ENCODE results near the gene SNAPC2. TPM values are rescaled to one million over a fixed set of nuclear protein-coding genes. Genes with fewer than 3 reads are reported as not detected.

The SNAPC2 gene
- total and polyA plus RNA-seq, 4 donors: 7.6 to 32.1 (median 21.1) TPM

DNA sequence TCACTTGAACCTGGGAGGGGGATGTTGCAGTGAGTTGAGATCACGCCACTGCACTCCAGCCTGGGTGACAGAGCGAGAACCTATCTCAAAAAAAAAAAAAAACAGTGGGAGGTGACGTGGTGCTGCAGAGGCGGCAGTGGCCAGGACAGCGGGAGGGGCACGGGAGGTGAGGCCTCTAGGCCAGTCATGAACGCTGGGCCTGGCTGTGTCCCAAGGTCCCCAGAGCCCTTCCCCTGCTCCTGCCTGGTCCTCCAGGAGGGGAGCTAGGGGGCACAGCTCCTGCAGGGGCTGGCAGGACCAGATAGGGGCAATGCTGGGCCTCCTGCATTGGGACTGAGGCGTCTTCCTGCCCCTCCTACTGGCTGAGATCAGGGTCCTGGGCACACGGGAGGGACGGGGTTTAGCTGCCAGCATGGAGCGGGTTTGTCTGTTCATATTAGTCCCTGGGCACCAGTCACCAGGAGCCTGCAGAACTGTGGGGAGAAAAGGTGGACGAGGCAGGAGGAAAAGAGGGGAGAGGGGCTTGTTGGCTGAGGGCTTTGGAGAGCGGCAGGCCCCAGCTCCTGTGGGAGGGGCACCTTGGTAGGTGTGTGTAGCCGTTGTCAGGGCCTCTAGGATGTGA, 11.9 kb upstream of the SNAPC2 start:
- no peak for DNase-seq
- Histone ChIP-seq H3K9me3 (ENCODE audit: control insufficient read depth in 4 of 4, insufficient read depth in 3 of 4, low read length in 3 of 4) (peaks cover 0 to 17% (median 0%) of the 10 kb centered on the region in 4 donors), H3K27ac (ENCODE audit: low read depth in 1 of 2, low read length in 1 of 2) (no peak overlapping the region), H3K4me1 (ENCODE audit: control insufficient read depth in 5 of 5, insufficient read depth in 5 of 5, low read length in 5 of 5) (peaks cover 0 to 22% (median 6%) of the 10 kb centered on the region in 5 donors), H3K27me3 (ENCODE audit: control insufficient read depth in 3 of 3, insufficient read depth in 3 of 3, low read length in 2 of 3) (no peaks in the 10 kb centered on the region), H3K36me3 (ENCODE audit: control insufficient read depth in 4 of 4, insufficient read depth in 4 of 4, low read length in 4 of 4) (peaks cover 9 to 54% (median 11%) of the 10 kb centered on the region in 4 donors), H3K4me3 (no peak overlapping the region), H3K9ac (ENCODE audit: insufficient read depth in 1 of 2, low read length in 2 of 2) (no peak overlapping the region)
- no peak for ATAC-seq (ENCODE audit: insufficient read depth, low FRiP score)
- 87% methylated on average over 13 to 14 of the region's 14 CpGs for WGBS, 2 donors
- TF ChIP-seq, protein P1, sequence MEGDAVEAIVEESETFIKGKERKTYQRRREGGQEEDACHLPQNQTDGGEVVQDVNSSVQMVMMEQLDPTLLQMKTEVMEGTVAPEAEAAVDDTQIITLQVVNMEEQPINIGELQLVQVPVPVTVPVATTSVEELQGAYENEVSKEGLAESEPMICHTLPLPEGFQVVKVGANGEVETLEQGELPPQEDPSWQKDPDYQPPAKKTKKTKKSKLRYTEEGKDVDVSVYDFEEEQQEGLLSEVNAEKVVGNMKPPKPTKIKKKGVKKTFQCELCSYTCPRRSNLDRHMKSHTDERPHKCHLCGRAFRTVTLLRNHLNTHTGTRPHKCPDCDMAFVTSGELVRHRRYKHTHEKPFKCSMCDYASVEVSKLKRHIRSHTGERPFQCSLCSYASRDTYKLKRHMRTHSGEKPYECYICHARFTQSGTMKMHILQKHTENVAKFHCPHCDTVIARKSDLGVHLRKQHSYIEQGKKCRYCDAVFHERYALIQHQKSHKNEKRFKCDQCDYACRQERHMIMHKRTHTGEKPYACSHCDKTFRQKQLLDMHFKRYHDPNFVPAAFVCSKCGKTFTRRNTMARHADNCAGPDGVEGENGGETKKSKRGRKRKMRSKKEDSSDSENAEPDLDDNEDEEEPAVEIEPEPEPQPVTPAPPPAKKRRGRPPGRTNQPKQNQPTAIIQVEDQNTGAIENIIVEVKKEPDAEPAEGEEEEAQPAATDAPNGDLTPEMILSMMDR (IDR thresholded peaks at IDR 0.05; ENCODE audit: control extremely low read depth, extremely low read depth): no peak

DNA sequence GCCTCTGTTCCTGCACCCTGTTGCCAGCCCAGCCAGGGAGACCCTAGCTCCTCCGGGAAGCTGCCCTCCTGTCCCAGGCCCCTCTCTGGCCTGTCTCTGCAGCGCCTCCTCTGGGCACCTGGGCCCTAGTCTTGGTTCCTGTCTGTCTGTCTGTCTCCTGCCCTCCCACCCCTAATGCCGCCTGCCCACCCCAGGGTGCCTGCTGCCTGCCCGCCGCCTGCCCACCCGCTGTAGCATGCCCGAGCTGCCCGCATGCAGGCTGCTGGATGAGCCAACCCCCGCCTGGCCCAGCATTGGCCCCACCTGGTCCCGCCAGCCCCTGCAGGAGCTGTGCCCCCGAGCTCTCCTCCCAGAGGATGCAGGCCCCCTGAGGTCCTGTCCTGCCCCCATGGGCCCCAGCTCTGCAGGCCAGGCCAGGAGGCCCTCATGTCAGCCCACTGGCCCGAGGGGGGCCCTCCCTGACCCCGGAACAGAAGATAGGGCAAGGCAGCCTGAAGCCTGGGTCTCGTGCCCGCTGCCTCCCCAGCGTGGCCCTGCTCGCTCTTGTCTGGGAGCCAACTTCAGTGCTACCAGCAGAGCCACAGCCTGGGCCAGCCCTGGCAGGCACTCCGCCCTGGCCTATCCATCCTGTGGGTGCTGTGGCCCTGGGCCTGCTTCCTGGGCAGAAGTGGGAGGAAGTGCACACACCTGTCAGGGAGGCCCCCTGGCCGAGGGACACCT, 11.2 kb upstream of the SNAPC2 start:
- Histone ChIP-seq H3K27ac (ENCODE audit: low read depth in 1 of 2, low read length in 1 of 2) (no peak overlapping the region), H3K4me1 (ENCODE audit: control insufficient read depth in 5 of 5, insufficient read depth in 5 of 5, low read length in 5 of 5) (peaks cover 0 to 22% (median 6%) of the 10 kb centered on the region in 5 donors), H3K4me3 (no peak overlapping the region), H3K9me3 (ENCODE audit: control insufficient read depth in 4 of 4, insufficient read depth in 3 of 4, low read length in 3 of 4) (peaks cover 0 to 18% (median 0%) of the 10 kb centered on the region in 4 donors), H3K9ac (ENCODE audit: insufficient read depth in 1 of 2, low read length in 2 of 2) (no peak overlapping the region), H3K27me3 (ENCODE audit: control insufficient read depth in 3 of 3, insufficient read depth in 3 of 3, low read length in 2 of 3) (no peaks in the 10 kb centered on the region), H3K36me3 (ENCODE audit: control insufficient read depth in 4 of 4, insufficient read depth in 4 of 4, low read length in 4 of 4) (peaks cover 9 to 55% (median 11%) of the 10 kb centered on the region in 4 donors)
- no peak for DNase-seq
- WGBS, 2 donors: 91 to 93% methylated on average over 19 of the region's 19 CpGs
- TF ChIP-seq, protein P1 (IDR thresholded peaks at IDR 0.05; ENCODE audit: control extremely low read depth, extremely low read depth): no peak
- ATAC-seq (ENCODE audit: insufficient read depth, low FRiP score): no peak

DNA sequence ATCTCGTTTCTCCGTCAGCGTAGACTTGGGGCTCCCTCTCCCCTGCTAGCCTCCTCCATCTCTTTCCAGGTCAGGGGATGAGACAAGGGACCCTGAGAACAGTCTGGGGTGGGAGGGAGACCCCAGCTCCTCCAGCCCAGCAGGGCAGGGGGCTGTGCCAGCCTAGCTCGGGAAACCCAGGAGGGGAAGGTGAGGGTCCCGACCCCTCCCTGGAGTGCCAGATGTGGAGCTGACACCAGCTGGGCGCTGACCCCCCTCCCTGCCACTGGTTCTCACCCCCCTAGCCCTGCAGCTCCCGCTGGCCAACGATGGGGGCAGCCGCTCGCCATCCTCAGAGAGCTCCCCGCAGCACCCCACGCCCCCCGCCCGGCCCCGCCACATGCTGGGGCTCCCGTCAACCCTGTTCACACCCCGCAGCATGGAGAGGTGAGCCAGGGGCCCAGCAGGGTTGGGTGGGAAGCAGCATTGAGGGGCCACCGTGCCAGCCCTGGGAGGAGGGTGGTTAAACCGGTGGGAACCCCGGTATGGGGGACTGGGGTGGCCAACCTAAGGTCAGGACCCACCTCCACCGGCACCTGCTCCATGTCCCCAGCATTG, 10.6 kb upstream of the SNAPC2 start:
- no peak for DNase-seq
- peaks cover 0 to 21% (median 6%) of the 10 kb centered on the region in 5 donors for H3K4me1 ChIP-seq (ENCODE audit: control insufficient read depth in 5 of 5, insufficient read depth in 5 of 5, low read length in 5 of 5)
- peaks cover 0 to 2% (median 1%) of the 10 kb centered on the region in 3 donors for H3K27me3 ChIP-seq (ENCODE audit: control insufficient read depth in 3 of 3, insufficient read depth in 3 of 3, low read length in 2 of 3)
- H3K36me3 ChIP-seq (ENCODE audit: control insufficient read depth in 4 of 4, insufficient read depth in 4 of 4, low read length in 4 of 4): peaks cover 9 to 55% (median 11%) of the 10 kb centered on the region in 4 donors
- H3K4me3 ChIP-seq: no peak overlapping the region
- H3K9ac ChIP-seq (ENCODE audit: insufficient read depth in 1 of 2, low read length in 2 of 2): no peak overlapping the region
- H3K27ac ChIP-seq (ENCODE audit: low read depth in 1 of 2, low read length in 1 of 2): no peak overlapping the region
- peaks cover 0 to 20% (median 0%) of the 10 kb centered on the region in 4 donors for H3K9me3 ChIP-seq (ENCODE audit: control insufficient read depth in 4 of 4, insufficient read depth in 3 of 4, low read length in 3 of 4)
- TF ChIP-seq, protein P1 (IDR thresholded peaks at IDR 0.05; ENCODE audit: control extremely low read depth, extremely low read depth): no peak
- 96 to 98% methylated on average over 21 of the region's 21 CpGs for WGBS, 2 donors
- no peak for ATAC-seq (ENCODE audit: insufficient read depth, low FRiP score)

All from lung (tissue), 12 donors.